Panc1 (cell line): ENCODE results near the gene ZFHX3. TPM values are rescaled to one million over a fixed set of nuclear protein-coding genes. Genes with fewer than 3 reads are reported as not detected.

Experiments
- ATAC-seq: fragments of 200-7000 bp; cut with Tn5 transposase; 2 replicates; pipeline ENCODE4 v1.9.1; 2020; ENCODE audit warnings: mild to moderate bottlenecking, moderate library complexity
- BruUV-seq: library from RNA; stranded (reverse); fragments of 400-500 nt; replicated peaks from 2 replicates; lab custom pipeline; 2021; lab: Mats Ljungman, UMichigan
- CTCF ChIA-PET: fragments of 300-600 bp; sonication (Branson Sonifier 250); formaldehyde crosslinking; loops from one replicate; lab custom pipeline; 2022; ENCODE audit warnings: antibody characterized with exemption; lab: Charles Lee
- POLR2A ChIA-PET: fragments of 300-600 bp; sonication (Branson Sonifier 250); formaldehyde crosslinking; loops from one replicate; lab custom pipeline; 2022; ENCODE audit warnings: antibody characterized with exemption; lab: Charles Lee
- DNase-seq: peaks from one replicate; pipeline ENCODE4 v3.0.0-alpha.2; 2010; ENCODE audit warnings: low read depth, low spot score
- H3K27ac ChIP-seq: 2 replicates; pipeline ENCODE4 v1.5.1; 2011; ENCODE audit warnings: mild to moderate bottlenecking, low read length, inconsistent platforms
- H3K27me3 ChIP-seq: fragments of 200-500 bp; sonication (Bioruptor generic); 2 replicates; pipeline ENCODE4 v1.6.0; 2014; ENCODE audit warnings: low read length, inconsistent platforms; ENCODE audit not compliant: control insufficient read depth, insufficient read depth
- H3K36me3 ChIP-seq: fragments of 200-500 bp; sonication (Bioruptor generic); 2 replicates; pipeline ENCODE4 v1.5.1; 2014; ENCODE audit warnings: inconsistent platforms, mild to moderate bottlenecking, low read length, moderate library complexity; ENCODE audit not compliant: control insufficient read depth, insufficient read depth
- H3K4me1 ChIP-seq: 2 replicates; pipeline ENCODE4 v1.5.1; 2011; ENCODE audit warnings: inconsistent platforms, mild to moderate bottlenecking, low read length, moderate library complexity; ENCODE audit not compliant: control insufficient read depth, insufficient read depth
- H3K4me3 ChIP-seq, 2 experiments: 2 replicates each; pipeline ENCODE4 v1.5.1; 2011 to 2012; ENCODE audit warnings: low read depth in 2 of 2, low read length in 2 of 2, mild to moderate bottlenecking in 2 of 2, inconsistent platforms in 1 of 2, moderate library complexity in 1 of 2
- H3K9me3 ChIP-seq: fragments of 200-500 bp; sonication (Bioruptor generic); 2 replicates; pipeline ENCODE4 v1.5.1; 2014; ENCODE audit warnings: low read depth, mild to moderate bottlenecking, inconsistent platforms, low read length, moderate library complexity; ENCODE audit not compliant: control insufficient read depth, insufficient read depth
- POLR2AphosphoS5 ChIP-seq: IDR thresholded peaks from 2 replicates; pipeline ENCODE4 v1.6.1; 2012; ENCODE audit warnings: mild to moderate bottlenecking, low read depth, low read length, moderate library complexity
- REST ChIP-seq, 2 experiments: IDR thresholded peaks; 2 replicates each; pipeline ENCODE4 v1.6.1; 2011 to 2012; ENCODE audit warnings: low read depth in 2 of 2, control low read depth in 1 of 2, low read length in 1 of 2, mild to moderate bottlenecking in 1 of 2, moderate library complexity in 1 of 2; ENCODE audit not compliant: insufficient read depth in 1 of 2
- SIN3A ChIP-seq: IDR thresholded peaks from 2 replicates; pipeline ENCODE4 v1.6.1; 2012; ENCODE audit warnings: low read depth, mild to moderate bottlenecking, low read length, moderate library complexity, borderline replicate concordance; ENCODE audit not compliant: insufficient read depth
- TCF7L2 ChIP-seq: IDR thresholded peaks from 2 replicates; pipeline ENCODE4 v1.6.1; 2011; ENCODE audit warnings: mild to moderate bottlenecking, low read depth, low read length, inconsistent platforms
- in situ Hi-C: cut with HindIII; loops from 2 replicates; pipeline ENCODE4 v1.10.0; 2016; ENCODE audit warnings: low sequenced_read_pairs, low pct_unique_long_range_greater_than_20kb
- intact Hi-C: fragments of 100-400 bp; cut with micrococcal nuclease; formaldehyde crosslinking; loops from one replicate; pipeline ENCODE4 v1.10.0; 2022; ENCODE audit not compliant: unreplicated experiment
- total RNA-seq: library from RNA; stranded (reverse); gene quantifications from one replicate; pipeline ENCODE4 v1.2.1, GENCODE V29; 2021; ENCODE audit not compliant: unreplicated experiment
- TF ChIP-seq, protein P1 (sequence below): fragments of 450-650 bp; IDR thresholded peaks from 2 replicates; pipeline ENCODE4 v1.5.1; 2017; ENCODE audit warnings: mild to moderate bottlenecking

ZFHX3 gene
- total RNA-seq, 1 experiment from 2014 or later = 7.1 TPM

DNA sequence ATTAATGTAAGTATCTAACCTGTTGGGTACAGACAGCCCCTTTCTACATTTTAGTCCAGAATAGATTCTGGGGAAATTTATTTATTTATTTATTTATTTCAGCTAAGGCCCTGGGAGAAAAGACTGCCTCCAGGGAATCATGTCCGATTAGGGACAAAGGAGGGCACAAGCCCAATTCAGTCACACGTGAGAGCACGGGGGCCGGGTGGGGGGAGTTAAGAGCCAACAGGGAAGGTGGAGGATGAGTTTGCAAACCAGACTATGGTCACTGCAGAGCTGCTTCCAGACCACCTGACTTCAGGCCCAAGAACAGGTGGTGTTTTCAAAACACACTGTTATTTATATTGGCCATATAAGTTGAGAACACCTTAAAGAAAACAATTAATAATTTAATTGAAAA lies 1.6 kb upstream of the ZFHX3 start:
- in situ Hi-C loops = no loop called here

GRCh38 chr16:73049091-73049490 lies 1.2 kb upstream of the ZFHX3 start:
- H3K4me3 ChIP-seq = peak overlapping the region; percentile 56 to 57
- in situ Hi-C loops = no loop called here
- intact Hi-C loops = loop anchor here (10.0 kb wide), 1 partner anchor 214 kb away; no protein-coding TSS in a partner anchor
- BruUV-seq = no TSS peak
- peaks cover 58% of the 10 kb centered on the region for H3K4me1 ChIP-seq
- no peaks in the 10 kb centered on the region for H3K9me3 ChIP-seq
- TF ChIP-seq SIN3A (no peak), TCF7L2 (no peak), REST (IDR thresholded peaks at IDR 0.05; ENCODE audit: insufficient read depth in 1 of 2, low read depth in 2 of 2, low read length in 1 of 2) (no peak), POLR2AphosphoS5 (no peak)
- TF ChIP-seq, protein P1, sequence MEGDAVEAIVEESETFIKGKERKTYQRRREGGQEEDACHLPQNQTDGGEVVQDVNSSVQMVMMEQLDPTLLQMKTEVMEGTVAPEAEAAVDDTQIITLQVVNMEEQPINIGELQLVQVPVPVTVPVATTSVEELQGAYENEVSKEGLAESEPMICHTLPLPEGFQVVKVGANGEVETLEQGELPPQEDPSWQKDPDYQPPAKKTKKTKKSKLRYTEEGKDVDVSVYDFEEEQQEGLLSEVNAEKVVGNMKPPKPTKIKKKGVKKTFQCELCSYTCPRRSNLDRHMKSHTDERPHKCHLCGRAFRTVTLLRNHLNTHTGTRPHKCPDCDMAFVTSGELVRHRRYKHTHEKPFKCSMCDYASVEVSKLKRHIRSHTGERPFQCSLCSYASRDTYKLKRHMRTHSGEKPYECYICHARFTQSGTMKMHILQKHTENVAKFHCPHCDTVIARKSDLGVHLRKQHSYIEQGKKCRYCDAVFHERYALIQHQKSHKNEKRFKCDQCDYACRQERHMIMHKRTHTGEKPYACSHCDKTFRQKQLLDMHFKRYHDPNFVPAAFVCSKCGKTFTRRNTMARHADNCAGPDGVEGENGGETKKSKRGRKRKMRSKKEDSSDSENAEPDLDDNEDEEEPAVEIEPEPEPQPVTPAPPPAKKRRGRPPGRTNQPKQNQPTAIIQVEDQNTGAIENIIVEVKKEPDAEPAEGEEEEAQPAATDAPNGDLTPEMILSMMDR = no peak
- ChIA-PET CTCF (no interaction called here), POLR2A (no interaction called here)
- DNase-seq (no peak), ATAC-seq (no peak)
- H3K27ac ChIP-seq = peak overlapping the region; percentile 83
- no peaks in the 10 kb centered on the region for H3K27me3 ChIP-seq
- H3K36me3 ChIP-seq = no peaks in the 10 kb centered on the region

More for the DNA sequence above, 1.6 kb upstream of the ZFHX3 start:
- POLR2A ChIA-PET = no interaction called here
- TF ChIP-seq, protein P1 = no peak
- TF ChIP-seq SIN3A (no peak), TCF7L2 (no peak), REST (IDR thresholded peaks at IDR 0.05; ENCODE audit: insufficient read depth in 1 of 2, low read depth in 2 of 2, low read length in 1 of 2) (no peak), POLR2AphosphoS5 (no peak)
- DNase-seq = no peak
- intact Hi-C loops = loop anchor here (10.0 kb wide), 1 partner anchor 215 kb away; no protein-coding TSS in a partner anchor
- H3K36me3 ChIP-seq = no peaks in the 10 kb centered on the region
- no peaks in the 10 kb centered on the region for H3K27me3 ChIP-seq
- ATAC-seq = no peak
- CTCF ChIA-PET = no interaction called here
- no TSS peak for BruUV-seq
- H3K27ac ChIP-seq = peak overlapping the region; percentile 83
- peaks cover 61% of the 10 kb centered on the region for H3K4me1 ChIP-seq
- H3K9me3 ChIP-seq = no peaks in the 10 kb centered on the region
- H3K4me3 ChIP-seq = peak overlapping the region in 1 of 2 experiments; percentile 57; a peak in 1 of 4 replicates
